Heart left ventricle (tissue), 13 donors: ENCODE data around the gene CCR2.
"Not testable (repeated sequence)": the region's sequence is repeated elsewhere in the genome, so short reads cannot be mapped to it uniquely, and the experiment has no call there.

ENCODE experiments used
- POLR2A ChIP-seq, 2 donors: fragments of 450-650 bp; IDR thresholded peaks; one replicate each; pipeline ENCODE4 v1.6.1; 2017; ENCODE audit warnings: antibody characterized with exemption in 2 of 2, mild to moderate bottlenecking in 2 of 2, moderate library complexity in 2 of 2
- TF ChIP-seq, protein P1 (sequence below), 12 donors: fragments of 200-600 bp; sonication (generic) in 4 of 12; IDR thresholded peaks; one replicate each; pipeline versions ENCODE4 v1.5.0 to v1.8.0; 2018 to 2022; ENCODE audit warnings: antibody characterized with exemption in 12 of 12, mild to moderate bottlenecking in 5 of 12
- donor health status: ischemic (EF 13 %, LVEDD 7.1; RV severe dilation, severe dysfunction).
- donor health status: DM: no; HTN: yes; CAD: no.
- donor health status: DM: no; HTN: no; CAD: no.
- donor health status: ischemic (EF 25% LVEDD 6.9; RV normal size, moderate dysfunction).
- donor health status: ischemic (EF 25% LVEDD 5.7; RV mildly dilated, moderate dysfunction).
- donor health status: ischemic (EF 35%, LVEDD 5.7; RV mildly dilated, moderate dysfunction).
- donor health status: nonischemic (EF 11% LVEDD 7.7; RV severe dilation, severe dysfunction).
- donor health status: DM: yes; HTN: yes; CAD: no.
- donor health status: PGD.
- donor health status: ischemic (EF 29% LVEDD 5.4; RV normal size, mild dysfunction).
- donor health status: nonischemic (EF 23%, LVEDD 6.1; RV moderate dilation, normal function).

DNA sequence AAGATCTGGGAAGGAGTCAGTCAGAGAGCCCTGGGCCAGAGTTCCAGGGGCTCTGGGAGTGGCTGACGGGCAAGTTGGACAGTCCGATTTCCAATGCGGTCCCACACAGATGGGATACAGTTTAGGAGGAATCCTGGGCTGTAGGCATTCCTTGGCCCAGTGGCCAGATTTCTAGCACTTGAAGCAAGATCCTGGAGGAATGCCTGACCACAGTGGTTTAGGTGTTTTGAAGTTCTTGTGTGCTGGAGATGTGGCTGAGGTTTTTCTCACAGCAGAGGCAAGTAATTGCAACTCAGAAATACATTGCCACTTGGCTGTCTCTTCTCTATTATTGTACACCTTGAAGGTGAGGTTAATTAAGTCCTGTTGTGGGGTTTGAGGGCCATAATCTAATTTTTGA is 23.2 kb upstream of the CCR2 start:
- TF ChIP-seq, protein P1, sequence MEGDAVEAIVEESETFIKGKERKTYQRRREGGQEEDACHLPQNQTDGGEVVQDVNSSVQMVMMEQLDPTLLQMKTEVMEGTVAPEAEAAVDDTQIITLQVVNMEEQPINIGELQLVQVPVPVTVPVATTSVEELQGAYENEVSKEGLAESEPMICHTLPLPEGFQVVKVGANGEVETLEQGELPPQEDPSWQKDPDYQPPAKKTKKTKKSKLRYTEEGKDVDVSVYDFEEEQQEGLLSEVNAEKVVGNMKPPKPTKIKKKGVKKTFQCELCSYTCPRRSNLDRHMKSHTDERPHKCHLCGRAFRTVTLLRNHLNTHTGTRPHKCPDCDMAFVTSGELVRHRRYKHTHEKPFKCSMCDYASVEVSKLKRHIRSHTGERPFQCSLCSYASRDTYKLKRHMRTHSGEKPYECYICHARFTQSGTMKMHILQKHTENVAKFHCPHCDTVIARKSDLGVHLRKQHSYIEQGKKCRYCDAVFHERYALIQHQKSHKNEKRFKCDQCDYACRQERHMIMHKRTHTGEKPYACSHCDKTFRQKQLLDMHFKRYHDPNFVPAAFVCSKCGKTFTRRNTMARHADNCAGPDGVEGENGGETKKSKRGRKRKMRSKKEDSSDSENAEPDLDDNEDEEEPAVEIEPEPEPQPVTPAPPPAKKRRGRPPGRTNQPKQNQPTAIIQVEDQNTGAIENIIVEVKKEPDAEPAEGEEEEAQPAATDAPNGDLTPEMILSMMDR (IDR thresholded peaks at IDR 0.05) = not testable (repeated sequence)
- not testable (repeated sequence) for TF ChIP-seq POLR2A (IDR thresholded peaks at IDR 0.05)
